ENCODE data around the gene GALNTL6. TPM values are rescaled to one million over a fixed set of nuclear protein-coding genes. Genes with fewer than 3 reads are reported as not detected.

Gene GALNTL6
- total and polyA plus RNA-seq, 2 experiments from 2014 or later = 0.38 to 0.40 TPM

GRCh38 chr4:172103456-172103855 is 290.3 kb downstream of the GALNTL6 start (continued):
- TF ChIP-seq ZNF462 (CRISPR knock-in tag; IDR thresholded peaks at IDR 0.05) (no peak), REST (IDR thresholded peaks at IDR 0.05; ENCODE audit: unreplicated experiment) (no peak), NANOG (IDR thresholded peaks at IDR 0.05; ENCODE audit: borderline replicate concordance) (no peak), EZH2phosphoT487 (IDR thresholded peaks at IDR 0.05; ENCODE audit: unreplicated experiment) (no peak), POLR2AphosphoS5 (IDR thresholded peaks at IDR 0.05; ENCODE audit: low read depth) (no peak), STAT1 (IDR thresholded peaks at IDR 0.05; ENCODE audit: unreplicated experiment) (no peak)

DNA sequence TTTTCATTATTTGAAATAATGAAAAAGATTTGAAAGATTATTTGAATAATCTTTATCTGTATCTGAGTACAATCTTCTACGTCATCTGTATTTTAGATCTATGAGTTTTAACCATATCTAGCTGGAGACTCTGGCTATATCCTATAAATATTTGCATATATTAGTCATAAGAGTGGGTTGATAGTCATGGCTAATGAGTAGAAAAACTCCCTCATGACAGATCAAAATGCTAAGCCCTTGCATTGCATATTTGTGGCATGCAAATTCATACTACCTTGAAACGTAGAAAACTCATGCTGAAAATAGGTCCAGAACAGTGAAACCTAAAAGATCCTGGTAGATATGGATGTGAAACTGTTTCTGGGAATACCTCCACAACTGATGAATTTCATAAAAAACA is 291.3 kb downstream of the GALNTL6 start:
- no peaks in the 10 kb centered on the region for H3K27me3 Mint-ChIP-seq (ENCODE audit: insufficient read depth, low read depth, poor library complexity)
- Histone ChIP-seq H3K4me2 (no peak overlapping the region), H4K20me1 (replicated peaks; ENCODE audit: insufficient read depth) (no peaks in the 10 kb centered on the region), H3K36me3 (ENCODE audit: insufficient read depth) (no peaks in the 10 kb centered on the region), H3K4me3 (no peak overlapping the region), H3K9me2 (ENCODE audit: insufficient read depth) (peaks cover 3% of the 10 kb centered on the region; the same call in 1 of the 2 replicates), H3K79me2 (replicated peaks; ENCODE audit: insufficient read depth) (no peaks in the 10 kb centered on the region), H3K4me1 (ENCODE audit: insufficient read depth) (no peaks in the 10 kb centered on the region), H3F3A (replicated peaks; ENCODE audit: low read depth) (no peaks in the 10 kb centered on the region), H3K27ac (ENCODE audit: low read depth) (no peak overlapping the region), H3K27me3 (ENCODE audit: insufficient read depth) (no peaks in the 10 kb centered on the region), H2AFZ (no peak overlapping the region)
- no peak for ATAC-seq
- no peaks in the 10 kb centered on the region for H3K4me1 Mint-ChIP-seq
- H3K27ac Mint-ChIP-seq = no peak overlapping the region
- no peak overlapping the region for H3K4me3 Mint-ChIP-seq
- H3K36me3 Mint-ChIP-seq (ENCODE audit: low read depth) = no peaks in the 10 kb centered on the region
- no peaks in the 10 kb centered on the region; the same call in 2 of the 3 replicates for H3K9me3 Mint-ChIP-seq
- no peak for DNase-seq (ENCODE audit: low spot score)
- TF ChIP-seq CTCF (conservative IDR thresholded peaks at IDR 0.05; ENCODE audit: low read depth in 2 of 2) (no peak), EZH2phosphoT487 (IDR thresholded peaks at IDR 0.05; ENCODE audit: unreplicated experiment) (no peak), STAT1 (IDR thresholded peaks at IDR 0.05; ENCODE audit: unreplicated experiment) (no peak)
- TF ChIP-seq, protein P1, sequence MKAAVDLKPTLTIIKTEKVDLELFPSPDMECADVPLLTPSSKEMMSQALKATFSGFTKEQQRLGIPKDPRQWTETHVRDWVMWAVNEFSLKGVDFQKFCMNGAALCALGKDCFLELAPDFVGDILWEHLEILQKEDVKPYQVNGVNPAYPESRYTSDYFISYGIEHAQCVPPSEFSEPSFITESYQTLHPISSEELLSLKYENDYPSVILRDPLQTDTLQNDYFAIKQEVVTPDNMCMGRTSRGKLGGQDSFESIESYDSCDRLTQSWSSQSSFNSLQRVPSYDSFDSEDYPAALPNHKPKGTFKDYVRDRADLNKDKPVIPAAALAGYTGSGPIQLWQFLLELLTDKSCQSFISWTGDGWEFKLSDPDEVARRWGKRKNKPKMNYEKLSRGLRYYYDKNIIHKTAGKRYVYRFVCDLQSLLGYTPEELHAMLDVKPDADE (IDR thresholded peaks at IDR 0.05) = no peak
